HG02870 (cell line): ENCODE results near the gene SLC37A1.

Experiments used
- ATAC-seq: cut with Tn5 transposase; IDR thresholded peaks from one replicate; pipeline ENCODE4 v1.9.1; 2021; ENCODE audit warnings: mild to moderate bottlenecking, moderate library complexity; ENCODE audit not compliant: unreplicated experiment

The SLC37A1 gene

GRCh38 chr21:42542196-42542595, 28.5 kb downstream of the SLC37A1 start:
- no peak for ATAC-seq

- ATAC-seq, result no peak
These were observed 28.9 kb downstream of the SLC37A1 start for GRCh38 chr21:42542596-42542995.

GRCh38 chr21:42543106-42543847, 29.6 kb downstream of the SLC37A1 start:
- ATAC-seq, result no peak

DNA sequence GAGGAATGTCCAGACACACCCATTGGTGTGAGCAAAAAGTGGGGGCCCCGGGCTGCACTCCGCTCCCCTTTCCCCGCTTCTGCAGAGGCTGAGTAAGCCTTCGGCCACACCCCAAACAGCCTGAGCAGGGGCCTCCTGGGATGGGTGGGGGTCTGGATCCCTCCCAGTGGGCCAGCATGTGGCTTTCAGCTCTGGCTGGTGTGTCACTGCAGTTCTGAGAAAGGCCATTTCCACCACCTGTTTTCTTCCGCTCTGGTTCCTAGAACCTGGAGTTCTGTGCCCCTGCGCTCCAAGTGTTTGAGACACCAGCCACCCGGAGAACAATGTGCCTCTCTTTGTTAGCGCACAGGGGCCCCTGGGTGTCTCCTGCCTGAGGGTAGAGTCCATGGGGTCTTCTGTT, 30.9 kb downstream of the SLC37A1 start:
- no peak for ATAC-seq

DNA sequence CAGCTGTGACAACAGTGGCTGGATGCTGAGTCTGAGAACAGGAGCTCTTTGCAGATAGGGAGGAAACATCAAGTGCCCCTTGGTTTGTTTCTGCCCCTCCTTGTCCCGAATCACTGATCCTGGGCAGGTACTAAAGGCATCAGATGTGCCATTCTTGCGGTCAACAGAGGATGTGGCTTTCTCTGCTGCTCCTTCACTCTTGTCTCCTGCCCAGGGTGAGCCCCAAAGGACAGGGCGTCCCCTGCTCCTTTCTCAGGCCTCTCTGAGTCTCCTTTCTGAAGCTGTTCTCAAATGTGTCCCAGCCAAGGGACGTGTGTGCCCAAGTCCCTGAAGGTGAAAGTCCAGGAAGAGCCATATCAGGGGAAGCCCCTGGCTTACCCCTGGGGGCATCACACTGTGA, 31.7 kb downstream of the SLC37A1 start:
- ATAC-seq, result no peak

DNA sequence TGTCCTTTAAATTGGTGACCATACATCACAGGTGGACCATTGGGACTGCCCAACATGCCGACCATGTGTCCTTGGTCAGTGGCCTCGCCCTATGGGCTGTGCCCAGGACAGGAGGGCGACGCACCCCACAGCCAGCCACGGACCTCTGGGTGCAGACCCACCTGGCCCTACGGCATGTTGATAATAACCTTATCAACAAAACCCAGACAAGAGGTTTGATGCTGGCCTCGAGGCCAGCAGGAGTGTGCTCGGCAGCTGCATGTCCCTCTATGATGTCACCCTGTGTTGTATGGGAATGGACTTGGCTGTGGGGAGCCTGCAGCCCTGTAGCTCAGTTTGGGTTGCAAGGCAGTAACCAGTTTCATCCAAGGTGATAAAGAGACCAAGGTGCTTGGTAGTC, 32.1 kb downstream of the SLC37A1 start:
- ATAC-seq, result no peak

DNA sequence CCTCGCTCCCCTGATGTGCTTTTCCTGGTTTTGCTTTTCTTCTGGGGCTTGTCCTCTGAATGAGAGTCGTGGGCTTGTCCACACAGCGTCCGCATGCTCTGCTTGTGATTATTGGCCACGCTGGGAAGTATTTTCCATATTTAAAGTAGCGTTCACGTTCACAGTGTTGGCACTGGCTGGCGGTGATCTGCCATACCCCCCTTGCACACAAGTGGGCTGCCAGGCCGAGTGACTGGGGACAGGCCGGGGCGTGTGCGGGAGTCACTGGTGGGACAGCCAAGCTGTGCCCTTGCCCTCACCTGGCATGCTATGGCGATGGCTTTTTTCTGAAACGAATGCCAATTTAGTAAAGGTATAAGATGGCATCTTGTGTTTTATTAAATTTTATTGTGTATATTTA, 32.8 kb downstream of the SLC37A1 start:
- no peak for ATAC-seq

DNA sequence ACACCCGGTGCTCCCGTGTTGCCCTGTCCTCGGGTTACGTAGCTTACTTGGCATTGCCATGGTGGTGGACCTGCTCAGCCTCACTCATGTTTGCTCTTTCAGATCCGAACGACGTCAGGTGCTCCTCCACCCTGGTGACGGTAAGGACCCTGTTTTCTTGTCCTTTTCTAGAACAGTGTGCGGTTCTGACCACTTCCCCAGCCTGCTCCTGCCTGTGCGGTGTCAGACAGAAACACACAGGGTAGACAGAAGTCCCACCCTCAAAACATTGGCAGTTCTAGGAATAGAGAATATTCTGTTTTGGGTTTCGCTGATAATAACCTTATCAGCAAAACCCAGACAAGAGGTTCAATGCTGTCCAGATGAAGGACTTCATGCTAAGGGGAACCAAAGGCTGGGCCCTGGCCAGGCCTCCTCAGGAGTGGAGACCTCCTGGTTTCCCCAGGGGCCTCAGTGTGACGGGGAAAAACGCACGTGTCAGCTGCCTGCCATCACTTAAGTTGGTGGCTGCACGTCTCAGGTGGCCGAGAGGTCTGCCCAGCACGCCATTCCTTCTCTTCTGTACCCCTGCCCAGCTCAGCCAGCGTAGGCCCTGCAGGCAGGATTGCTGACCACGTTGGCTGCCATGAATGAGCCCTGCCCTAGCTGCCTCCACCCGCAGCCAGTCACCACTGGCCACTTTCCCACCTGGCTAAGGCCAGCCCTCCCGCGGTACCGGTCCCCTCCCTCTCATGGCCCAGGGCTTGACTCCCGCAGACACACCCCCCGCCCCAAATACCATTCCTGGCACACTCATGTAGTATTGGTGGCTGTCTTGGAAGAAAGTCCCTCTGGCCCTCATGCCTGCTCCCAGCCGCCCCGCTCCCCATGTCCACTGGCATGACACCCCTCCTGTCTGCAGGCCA, 33.6 kb downstream of the SLC37A1 start:
- no peak for ATAC-seq

DNA sequence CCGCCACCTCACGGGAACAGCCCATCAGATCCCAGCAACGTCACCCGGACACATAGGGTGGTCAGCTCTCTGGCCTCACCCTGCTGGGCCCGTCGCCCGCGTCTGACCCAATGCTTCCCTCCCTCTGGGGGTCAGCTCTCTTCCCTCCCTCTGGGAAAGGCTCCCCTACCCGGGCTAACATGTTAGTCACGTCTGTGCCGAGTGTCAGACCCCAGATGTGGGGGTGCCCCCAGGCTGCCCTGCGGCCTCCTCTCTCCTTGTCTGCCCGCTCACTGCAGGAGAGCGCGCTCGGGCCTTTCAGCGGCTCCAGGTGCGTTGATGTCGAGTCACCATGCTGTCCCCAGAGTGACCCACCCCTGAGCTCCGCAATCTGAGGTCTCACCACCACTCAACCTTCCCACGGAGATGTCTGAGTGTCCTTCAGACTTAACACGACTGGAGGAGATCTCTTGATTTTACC, 34.3 kb downstream of the SLC37A1 start:
- ATAC-seq, result no peak

DNA sequence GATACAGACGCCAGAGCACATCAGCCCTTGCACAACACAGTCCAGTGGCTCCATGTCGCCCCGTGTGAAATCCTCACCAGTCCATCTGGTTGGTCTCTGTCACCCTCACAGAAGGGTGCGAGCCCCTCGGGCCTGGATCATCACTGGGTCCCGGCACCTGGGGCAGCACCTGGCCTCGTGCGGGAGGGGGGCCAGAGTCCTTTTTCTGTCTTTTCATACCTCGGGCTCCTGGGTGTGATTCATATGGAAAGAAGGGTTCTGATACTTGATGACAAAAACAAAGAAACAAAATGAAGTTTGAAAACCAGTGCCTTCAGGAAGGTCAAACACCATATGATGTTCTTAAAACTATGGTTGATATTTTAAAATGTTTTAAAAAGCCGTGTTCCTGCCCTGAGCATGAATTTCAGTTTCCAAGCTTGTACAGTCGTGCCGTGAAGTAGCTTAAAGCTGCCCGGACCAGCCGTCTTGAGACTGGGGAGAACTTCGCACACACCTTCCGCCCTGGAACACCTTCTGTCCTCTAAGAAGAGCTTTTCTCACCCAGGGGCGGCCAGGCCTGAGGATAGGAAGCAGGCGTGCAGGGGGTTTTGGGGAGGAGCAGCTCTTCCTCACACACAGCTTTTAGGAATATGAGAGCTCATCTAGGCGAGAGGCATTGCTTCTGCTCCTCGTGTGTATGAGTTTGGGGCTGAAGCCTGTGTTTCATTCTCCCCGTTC, 35.2 kb downstream of the SLC37A1 start:
- ATAC-seq, result peak; percentile 54

- ATAC-seq, result no peak
These were observed 37.2 kb downstream of the SLC37A1 start for GRCh38 chr21:42550817-42551216.

DNA sequence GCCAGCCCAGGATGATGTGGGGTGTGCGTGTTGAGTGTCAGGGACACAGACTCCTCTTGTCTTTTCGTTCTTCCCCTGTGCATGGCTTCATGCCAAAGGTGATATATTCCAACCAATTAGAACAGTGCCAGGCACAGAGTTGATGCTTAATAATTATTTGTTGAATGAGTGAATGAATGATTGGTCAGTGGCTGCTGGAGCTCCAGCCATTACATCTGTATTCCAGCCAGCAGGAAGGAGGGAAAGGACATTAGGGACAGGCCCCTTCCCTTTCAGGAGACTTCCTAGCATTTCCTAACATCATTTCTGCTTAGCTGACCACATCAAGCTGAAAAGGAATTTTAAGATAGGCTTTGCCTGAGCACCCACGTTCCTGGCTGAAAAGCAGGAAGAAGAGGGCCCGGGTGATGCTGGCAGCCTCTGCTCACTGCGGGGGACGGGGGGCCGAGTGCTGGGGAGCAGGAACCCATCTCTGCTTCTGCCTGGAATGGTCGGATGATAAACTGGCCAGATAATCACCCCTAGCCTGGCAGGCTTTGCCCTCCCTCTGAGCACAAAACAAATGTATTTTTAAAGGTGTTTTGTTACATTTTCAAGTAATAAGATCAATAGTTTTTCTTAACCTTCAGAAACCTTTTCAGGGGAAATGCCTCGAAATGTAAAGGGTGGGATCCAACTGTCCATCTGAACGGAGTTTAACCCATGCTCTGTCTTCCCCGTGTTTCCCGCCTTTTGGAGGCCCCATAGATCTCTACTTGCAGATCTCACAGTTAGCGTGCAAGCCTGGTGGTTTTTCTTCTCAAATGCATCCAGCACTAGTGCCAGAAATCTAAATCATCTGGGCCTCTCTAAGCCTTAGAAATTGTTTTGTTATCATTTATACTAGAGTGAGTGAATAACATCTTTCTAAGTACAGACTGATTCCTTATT, 39.0 kb downstream of the SLC37A1 start:
- no peak for ATAC-seq

- no peak for ATAC-seq
These were observed 39.8 kb downstream of the SLC37A1 start for GRCh38 chr21:42553435-42553834.

DNA sequence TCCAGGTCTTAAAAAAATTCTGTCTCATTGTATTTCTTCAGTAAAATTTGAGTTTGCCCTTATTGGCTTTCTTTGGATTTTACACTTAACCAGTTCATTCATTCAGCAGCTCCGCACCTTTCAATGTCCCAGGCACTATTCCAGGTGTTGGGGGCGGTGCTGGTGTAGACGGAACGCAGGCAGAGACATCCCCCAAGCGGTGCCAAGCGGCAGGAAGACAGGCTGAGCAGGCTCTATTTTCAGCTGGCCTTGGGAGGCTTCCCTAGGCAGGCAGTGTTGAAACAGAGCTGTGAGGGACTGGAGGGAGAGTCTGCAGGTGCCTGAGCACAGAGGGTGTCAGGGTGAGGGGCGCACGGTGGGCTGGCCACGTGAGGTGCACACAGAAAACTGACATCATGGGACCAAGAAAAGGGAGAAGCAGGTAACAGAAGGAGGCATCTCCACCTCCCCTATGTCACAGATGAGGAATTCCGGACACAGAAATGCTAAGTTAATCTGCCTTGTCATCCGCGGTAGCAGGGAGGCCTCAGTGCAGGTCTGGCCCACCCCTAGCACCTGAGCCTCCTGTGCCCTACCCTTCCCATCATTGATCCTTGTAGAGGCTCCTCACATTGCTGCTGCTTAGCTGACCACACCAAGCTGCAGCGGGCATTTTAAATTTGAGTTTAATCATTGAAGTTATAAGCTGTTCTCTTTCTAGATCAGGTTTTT, 40.8 kb downstream of the SLC37A1 start:
- no peak for ATAC-seq

GRCh38 chr21:42555756-42556438, 42.2 kb downstream of the SLC37A1 start:
- no peak for ATAC-seq

- no peak for ATAC-seq
These were observed 42.8 kb downstream of the SLC37A1 start for GRCh38 chr21:42556476-42556875.

DNA sequence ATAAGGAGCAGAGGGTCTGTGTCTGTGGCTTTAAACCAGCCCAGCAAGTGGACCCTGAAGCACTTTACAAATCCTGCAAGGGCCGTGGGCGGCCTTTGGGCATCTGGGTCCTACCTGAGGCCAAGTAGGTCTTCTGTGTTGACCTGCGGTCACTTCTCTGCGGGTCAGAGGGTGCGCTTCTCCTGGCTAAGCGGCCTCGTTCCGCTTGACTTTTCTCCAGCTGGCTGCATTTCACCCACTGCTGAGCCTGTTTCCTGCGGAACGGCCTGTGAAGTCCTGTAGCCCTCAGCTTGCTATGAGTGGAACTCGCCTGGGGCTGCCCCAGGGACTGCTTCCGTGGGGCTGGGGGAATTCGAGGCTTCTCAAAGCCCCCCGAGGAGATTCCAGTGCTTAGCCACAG, 43.3 kb downstream of the SLC37A1 start:
- ATAC-seq, result no peak

DNA sequence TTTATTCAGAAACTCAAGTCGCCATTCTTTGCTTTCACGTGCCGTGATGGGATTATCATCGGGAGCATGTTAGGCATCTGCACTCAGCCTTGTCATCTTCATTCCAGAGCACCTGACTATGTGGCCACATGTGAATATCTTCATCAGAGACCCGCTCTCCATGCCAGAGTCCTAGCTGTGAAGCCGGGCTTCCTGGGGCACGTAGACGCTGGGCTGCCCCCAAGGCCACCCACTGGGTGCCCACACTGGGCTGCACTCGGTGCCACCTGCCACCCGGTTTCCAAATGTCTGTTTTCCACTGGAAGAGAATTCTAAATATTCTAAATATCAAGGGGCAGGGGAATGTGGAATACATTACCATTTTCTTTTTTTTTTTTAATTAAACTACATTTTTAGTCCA, 43.8 kb downstream of the SLC37A1 start:
- no peak for ATAC-seq

DNA sequence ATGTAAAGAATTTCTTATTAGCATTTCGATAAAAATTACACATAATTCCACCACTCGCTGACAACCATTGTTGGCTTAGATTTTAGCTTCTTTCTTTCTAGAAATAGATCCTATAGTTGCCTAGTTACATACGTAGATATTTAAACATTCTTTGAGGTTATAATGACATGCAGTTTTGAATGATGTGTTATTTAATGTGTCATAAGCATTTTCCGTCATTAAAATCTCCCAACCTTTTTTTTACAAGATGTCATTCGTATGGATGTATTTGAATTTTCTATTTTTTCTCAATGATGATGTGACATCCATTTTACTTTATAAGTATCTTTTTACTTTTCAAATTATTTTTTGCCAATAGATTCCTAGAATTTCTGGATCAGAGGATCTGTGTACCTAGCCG, 44.7 kb downstream of the SLC37A1 start:
- ATAC-seq, result no peak
